SJCRH30 (cell line): Measurements from ENCODE around the gene SLC1A7. TPM values are rescaled to one million over a fixed set of nuclear protein-coding genes. Genes with fewer than 3 reads are reported as not detected.
A peak's percentile ranks its signal among the peaks of the same experiment; 100 is the strongest.

ENCODE experiments used
- DNase-seq, 2 experiments: peaks; one replicate each; pipeline ENCODE4 v3.0.0-alpha.2; 2015 to 2020
- H3K27ac ChIP-seq: fragments of 250-450 bp; sonication (Bioruptor Pico); 2 replicates; pipeline ENCODE4 v1.5.1; 2020; ENCODE audit warnings: mild to moderate bottlenecking, moderate library complexity
- H3K27me3 ChIP-seq: fragments of 250-450 bp; sonication (Bioruptor Pico); 2 replicates; pipeline ENCODE4 v1.5.1; 2020; ENCODE audit warnings: mild to moderate bottlenecking, moderate library complexity
- H3K36me3 ChIP-seq: fragments of 250-450 bp; sonication (Bioruptor Pico); 2 replicates; pipeline ENCODE4 v1.5.1; 2020; ENCODE audit warnings: mild to moderate bottlenecking, moderate library complexity
- H3K4me1 ChIP-seq: fragments of 250-450 bp; sonication (Bioruptor Pico); 2 replicates; pipeline ENCODE4 v1.5.1; 2020; ENCODE audit warnings: mild to moderate bottlenecking, moderate library complexity
- H3K4me3 ChIP-seq: fragments of 250-450 bp; sonication (Bioruptor Pico); 2 replicates; pipeline ENCODE4 v1.5.1; 2020; ENCODE audit warnings: mild to moderate bottlenecking, moderate library complexity
- H3K9me3 ChIP-seq: fragments of 250-450 bp; sonication (Bioruptor Pico); replicated peaks from 2 replicates; pipeline ENCODE4 v1.5.1; 2020; ENCODE audit warnings: mild to moderate bottlenecking, moderate library complexity
- total RNA-seq: library from RNA; depleted of rRNA; stranded (reverse); fragments of >200 nt; shearing (Covaris generic); gene quantifications from 2 replicates; pipeline ENCODE4 v1.2.3, GENCODE V29; 2014

The SLC1A7 gene
- total RNA-seq, 1 experiment from 2014 or later = 0.04 TPM

DNA sequence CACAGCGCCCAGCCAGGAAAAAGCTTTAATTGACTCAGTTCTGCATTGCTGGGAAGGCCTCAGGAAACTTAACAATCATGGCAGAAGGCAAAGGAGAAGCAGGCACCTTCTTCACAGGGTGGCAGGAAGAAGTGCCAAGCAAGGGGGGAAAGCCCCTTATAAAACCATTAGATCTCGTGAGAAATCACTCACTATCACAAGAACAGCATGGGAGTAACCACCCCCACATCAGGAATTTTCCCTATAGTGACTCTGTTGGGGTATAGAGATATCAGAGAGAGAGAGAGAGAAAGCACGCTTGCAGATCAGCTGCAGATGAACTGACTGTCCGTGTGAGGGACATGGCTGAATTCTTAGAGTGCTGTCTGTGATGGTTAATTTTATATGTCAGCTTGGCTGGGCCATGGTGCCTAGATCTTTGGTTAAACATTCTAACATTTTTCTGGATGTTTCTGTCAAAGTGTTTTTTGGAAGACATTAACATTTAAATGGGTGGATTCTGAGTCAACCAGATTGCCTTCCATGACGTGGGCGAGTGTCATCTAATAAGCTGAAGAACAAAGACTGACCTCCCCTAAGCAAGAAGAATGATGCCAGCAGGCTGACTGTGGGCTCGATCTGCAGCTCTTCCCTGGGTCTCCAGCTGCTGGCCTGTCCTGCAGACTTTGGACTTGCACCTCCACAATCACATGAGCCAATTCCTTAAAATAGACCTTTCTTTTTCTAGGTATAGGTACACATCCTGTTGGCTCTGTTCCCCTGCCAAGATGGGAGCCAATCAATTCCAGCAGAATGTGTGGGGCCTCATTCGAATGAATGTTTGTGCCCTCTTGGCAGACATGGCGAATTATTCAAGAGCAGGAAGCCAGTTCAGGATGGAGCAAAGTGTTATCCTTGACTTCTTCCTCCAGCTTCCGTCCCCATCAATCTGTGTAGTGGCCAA lies 32.8 kb upstream of the SLC1A7 start:
- DNase-seq = no peak
- no peak overlapping the region for H3K27ac ChIP-seq

DNA sequence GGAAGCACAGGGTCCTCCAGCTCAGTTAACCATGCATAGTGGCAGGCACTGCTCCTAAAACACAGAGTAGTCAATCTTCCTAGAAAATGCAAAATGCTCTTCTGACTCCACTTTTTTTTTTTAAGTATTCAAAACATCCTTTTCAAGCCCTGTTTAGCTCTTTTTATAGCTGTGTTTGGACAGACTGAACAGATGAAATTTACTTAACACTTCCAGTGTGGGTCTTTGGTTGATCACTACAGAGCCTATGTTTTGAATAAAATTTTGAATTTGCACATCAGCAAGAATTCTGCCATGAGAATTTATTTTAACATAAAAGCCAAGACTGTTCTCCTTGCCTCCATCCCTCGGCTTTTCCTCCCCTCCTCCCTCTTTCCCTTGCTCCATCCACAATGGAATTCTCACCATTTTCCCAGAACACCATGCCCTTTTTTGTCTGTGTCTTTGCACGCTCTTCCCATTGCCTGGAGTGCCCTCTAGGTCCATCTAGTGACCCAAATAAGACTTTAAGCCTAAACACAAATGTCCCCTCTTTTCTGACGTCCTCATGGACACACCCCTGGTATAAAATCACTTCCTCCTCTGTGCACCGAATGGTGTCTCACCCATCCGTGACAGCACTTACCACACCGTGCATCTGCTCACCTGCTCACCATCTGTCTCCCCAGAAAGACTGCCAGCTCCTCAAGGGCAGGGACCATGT lies 30.1 kb upstream of the SLC1A7 start:
- Histone ChIP-seq H3K27ac (no peak overlapping the region), H3K36me3 (no peaks in the 10 kb centered on the region), H3K4me3 (no peak overlapping the region), H3K9me3 (no peaks in the 10 kb centered on the region; the same call in 1 of the 2 replicates), H3K27me3 (0 out of 2 replicates have a peak, but pooled peaks cover 2% of the 10 kb centered on the region), H3K4me1 (no peaks in the 10 kb centered on the region; the same call in 1 of the 2 replicates)
- peak; percentile 26 to 63 for DNase-seq

More for the DNA sequence above, 32.8 kb upstream of the SLC1A7 start:
- no peaks in the 10 kb centered on the region for H3K36me3 ChIP-seq
- no peaks in the 10 kb centered on the region; the same call in 1 of the 2 replicates for H3K4me1 ChIP-seq
- H3K4me3 ChIP-seq = no peak overlapping the region
- H3K9me3 ChIP-seq = no peaks in the 10 kb centered on the region; the same call in 1 of the 2 replicates
- 0 out of 2 replicates have a peak, but pooled peaks cover 2% of the 10 kb centered on the region for H3K27me3 ChIP-seq

DNA sequence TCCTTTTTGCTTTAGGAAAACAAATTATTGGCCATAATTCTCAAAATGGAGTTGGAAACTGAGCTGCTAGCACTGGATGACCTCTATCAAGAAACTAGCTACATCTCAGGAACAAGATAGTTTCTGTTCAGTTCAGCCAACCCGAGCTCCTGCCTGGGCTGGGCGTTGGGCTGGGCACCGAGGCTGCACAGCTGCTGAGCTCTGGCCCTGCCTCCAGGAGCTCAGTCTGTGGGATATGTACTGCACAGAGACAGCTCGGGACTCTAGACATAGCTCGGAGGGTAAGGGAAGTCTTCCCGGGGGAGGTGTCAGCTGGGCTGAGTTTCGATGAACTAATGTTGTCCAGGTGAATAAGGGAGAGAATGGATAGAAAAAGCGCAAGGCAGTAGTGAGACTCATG lies 24.5 kb upstream of the SLC1A7 start:
- peak in 1 of 2 experiments; percentile 23 for DNase-seq
- Histone ChIP-seq H3K4me1 (no peaks in the 10 kb centered on the region), H3K4me3 (no peak overlapping the region), H3K27ac (no peak overlapping the region), H3K36me3 (no peaks in the 10 kb centered on the region), H3K9me3 (no peaks in the 10 kb centered on the region), H3K27me3 (no peaks in the 10 kb centered on the region; the same call in 1 of the 2 replicates)

DNA sequence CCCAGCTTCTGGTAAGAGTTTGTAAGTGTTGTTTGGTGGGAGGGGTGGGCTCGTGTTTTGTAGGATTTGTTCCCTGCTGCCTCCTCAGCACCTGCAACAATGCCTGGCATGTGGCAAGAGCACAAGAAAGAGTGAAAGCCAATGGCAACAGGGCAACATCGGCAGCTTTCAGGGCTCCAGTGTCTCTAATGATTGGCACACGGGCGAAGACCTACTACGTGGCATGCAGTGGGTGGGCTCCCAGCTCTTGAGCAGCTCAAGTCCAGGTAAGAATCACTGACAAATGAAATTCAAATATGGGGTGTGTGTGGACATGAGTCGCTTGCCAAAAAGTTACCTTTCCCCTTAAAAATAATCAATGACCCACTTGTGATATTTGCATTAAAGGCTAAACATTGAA lies 23.9 kb upstream of the SLC1A7 start:
- no peak for DNase-seq
- no peaks in the 10 kb centered on the region for H3K9me3 ChIP-seq
- H3K4me1 ChIP-seq = no peaks in the 10 kb centered on the region
- H3K27me3 ChIP-seq = no peaks in the 10 kb centered on the region; the same call in 1 of the 2 replicates
- no peaks in the 10 kb centered on the region for H3K36me3 ChIP-seq
- H3K27ac ChIP-seq = no peak overlapping the region
- H3K4me3 ChIP-seq = no peak overlapping the region

DNA sequence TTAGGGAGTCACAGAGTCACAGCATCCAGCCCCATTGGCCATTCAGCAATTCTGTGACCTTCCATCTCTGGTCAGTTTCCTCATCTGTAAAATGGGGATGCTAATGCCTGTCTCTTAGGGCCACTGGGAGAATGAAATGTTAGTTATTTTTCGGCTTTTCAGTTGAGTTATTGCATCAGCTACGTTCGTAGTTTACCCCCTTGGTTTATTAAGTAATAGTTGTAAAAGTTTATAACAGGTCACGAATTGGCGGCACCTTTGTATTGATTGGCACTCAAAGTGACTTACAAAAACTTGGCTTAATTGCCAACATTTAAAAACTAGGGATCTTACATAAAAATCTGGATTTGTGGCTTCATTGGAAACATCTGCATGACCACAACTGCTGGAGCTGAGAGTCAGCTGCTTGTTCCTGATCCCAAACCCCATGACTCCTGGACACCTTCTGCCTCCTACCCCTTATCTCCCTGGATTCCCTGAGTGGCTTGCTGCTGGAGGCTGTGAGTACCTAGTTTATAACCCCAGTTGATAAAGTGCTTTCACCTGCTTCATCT lies 23.0 kb upstream of the SLC1A7 start:
- DNase-seq = no peak
- no peak overlapping the region for H3K4me3 ChIP-seq
- H3K9me3 ChIP-seq = no peaks in the 10 kb centered on the region
- no peaks in the 10 kb centered on the region for H3K36me3 ChIP-seq
- no peaks in the 10 kb centered on the region for H3K4me1 ChIP-seq
- H3K27me3 ChIP-seq = no peaks in the 10 kb centered on the region; the same call in 1 of the 2 replicates
- H3K27ac ChIP-seq = no peak overlapping the region

DNA sequence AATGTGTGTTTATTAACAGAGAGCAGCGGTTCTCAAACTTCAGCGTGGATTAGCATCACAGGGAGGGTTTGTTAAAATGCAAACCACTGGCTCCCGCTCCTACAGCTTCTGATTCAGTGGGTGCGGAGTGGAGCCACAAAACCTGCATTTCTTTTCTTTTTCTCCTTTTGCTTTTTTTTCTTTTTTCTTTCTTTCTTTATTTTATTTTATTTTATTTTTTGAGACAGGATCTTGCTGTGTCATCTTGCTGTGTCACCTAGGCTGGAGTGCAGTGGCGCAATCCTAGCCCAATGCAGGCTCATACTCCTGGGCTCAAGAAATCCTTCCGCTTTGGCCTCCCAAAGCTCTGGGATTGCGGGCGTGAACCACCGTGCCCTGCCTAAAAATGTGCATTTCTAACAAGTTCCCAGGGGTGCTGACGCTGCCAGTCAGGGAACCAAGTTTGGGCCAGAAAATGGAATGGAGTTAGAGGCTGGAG lies 20.9 kb upstream of the SLC1A7 start:
- Histone ChIP-seq H3K4me3 (no peak overlapping the region), H3K4me1 (no peaks in the 10 kb centered on the region; the same call in 1 of the 2 replicates), H3K27me3 (no peaks in the 10 kb centered on the region; the same call in none of the 2 replicates), H3K9me3 (no peaks in the 10 kb centered on the region), H3K27ac (no peak overlapping the region), H3K36me3 (no peaks in the 10 kb centered on the region)
- DNase-seq = no peak

DNA sequence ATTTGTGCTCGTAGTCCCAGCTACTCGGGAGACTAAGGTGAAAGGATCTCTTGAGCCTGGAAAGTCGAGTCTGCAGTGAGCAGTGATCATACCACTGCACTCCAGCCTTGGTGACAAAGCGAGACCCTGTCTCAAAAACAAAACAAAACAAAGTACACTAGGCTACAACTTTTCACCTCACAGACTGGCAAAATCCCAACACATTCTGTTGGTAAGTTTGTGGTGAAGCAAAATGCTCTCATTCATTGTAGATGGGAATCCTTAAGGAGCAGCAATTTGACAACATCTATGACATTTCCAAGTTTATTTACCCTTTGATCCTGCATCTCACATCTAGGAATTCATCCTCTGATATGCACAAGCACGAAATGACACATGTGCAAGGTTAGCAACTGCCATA lies 20.2 kb upstream of the SLC1A7 start:
- Histone ChIP-seq H3K4me3 (no peak overlapping the region), H3K4me1 (no peaks in the 10 kb centered on the region; the same call in 1 of the 2 replicates), H3K9me3 (no peaks in the 10 kb centered on the region), H3K27ac (no peak overlapping the region), H3K27me3 (no peaks in the 10 kb centered on the region; the same call in none of the 2 replicates), H3K36me3 (no peaks in the 10 kb centered on the region)
- DNase-seq = no peak

DNA sequence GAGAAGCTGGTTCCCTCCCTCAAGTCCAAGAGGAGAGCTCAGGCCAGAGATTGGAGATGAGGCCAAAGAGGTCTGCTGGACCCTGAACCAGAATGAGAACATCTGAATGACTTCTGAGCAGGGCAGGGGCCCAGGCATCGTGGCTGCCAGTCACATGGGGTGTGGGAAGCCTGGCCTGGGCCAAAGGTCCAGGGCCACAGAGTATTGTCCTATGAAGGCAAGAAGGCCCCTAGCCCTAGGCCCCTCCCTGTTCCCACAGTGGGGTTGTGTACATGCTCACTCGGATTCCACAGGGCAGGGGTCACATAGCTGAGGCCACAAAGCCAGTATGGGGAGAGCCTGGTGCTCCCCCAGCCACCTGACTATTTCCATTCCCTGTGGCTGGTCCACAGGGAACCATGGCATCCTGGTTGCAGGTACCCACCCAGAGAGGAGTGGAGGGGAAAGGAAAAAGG lies 18.5 kb upstream of the SLC1A7 start:
- Histone ChIP-seq H3K27me3 (no peaks in the 10 kb centered on the region; the same call in none of the 2 replicates), H3K4me1 (no peaks in the 10 kb centered on the region; the same call in 1 of the 2 replicates), H3K4me3 (no peak overlapping the region), H3K27ac (no peak overlapping the region), H3K36me3 (no peaks in the 10 kb centered on the region), H3K9me3 (no peaks in the 10 kb centered on the region)
- no peak for DNase-seq

DNA sequence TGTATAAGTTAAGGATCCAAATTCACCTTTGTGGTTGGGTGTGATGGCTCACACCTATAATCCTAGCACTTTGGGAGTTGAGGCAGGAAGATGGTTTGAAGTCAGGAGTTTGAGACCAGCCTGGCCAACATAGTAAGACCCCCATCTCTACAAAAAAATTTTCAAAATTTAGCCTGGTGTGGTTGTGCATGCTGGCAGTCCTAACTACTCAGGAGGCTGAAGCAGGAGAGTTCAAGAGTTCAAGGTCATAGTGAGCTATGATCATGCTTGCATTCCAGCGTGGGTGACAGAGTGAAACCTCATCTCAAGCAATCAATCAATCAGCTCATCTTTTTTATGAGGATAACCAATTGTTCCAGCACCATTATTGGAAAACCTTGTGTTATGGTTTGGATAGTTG lies 16.5 kb upstream of the SLC1A7 start:
- DNase-seq = no peak
- Histone ChIP-seq H3K36me3 (no peaks in the 10 kb centered on the region), H3K27ac (no peak overlapping the region), H3K9me3 (no peaks in the 10 kb centered on the region), H3K27me3 (no peaks in the 10 kb centered on the region; the same call in none of the 2 replicates), H3K4me1 (no peaks in the 10 kb centered on the region; the same call in 1 of the 2 replicates), H3K4me3 (no peak overlapping the region)

DNA sequence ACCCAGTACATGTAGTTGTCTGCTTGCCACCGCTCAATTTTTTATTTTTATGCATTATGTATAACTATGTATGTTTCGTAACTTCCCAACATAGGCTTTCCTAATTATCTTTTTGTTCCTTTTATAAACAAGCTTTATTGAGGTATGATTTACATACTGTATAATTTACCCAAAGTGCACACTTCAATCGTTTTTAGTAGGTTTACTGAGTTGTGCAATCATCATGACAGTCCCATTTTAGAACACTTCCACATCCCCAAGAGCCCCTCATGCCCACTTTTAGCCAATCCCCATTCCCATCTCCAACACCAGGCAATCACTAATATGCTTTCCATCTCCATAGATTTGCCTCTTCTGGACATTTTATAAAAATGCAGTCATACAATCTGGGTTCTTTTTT lies 14.3 kb upstream of the SLC1A7 start:
- Histone ChIP-seq H3K27me3 (no peaks in the 10 kb centered on the region; the same call in 1 of the 2 replicates), H3K36me3 (no peaks in the 10 kb centered on the region), H3K4me3 (no peak overlapping the region), H3K4me1 (no peaks in the 10 kb centered on the region; the same call in 1 of the 2 replicates), H3K27ac (no peak overlapping the region), H3K9me3 (no peaks in the 10 kb centered on the region)
- no peak for DNase-seq

DNA sequence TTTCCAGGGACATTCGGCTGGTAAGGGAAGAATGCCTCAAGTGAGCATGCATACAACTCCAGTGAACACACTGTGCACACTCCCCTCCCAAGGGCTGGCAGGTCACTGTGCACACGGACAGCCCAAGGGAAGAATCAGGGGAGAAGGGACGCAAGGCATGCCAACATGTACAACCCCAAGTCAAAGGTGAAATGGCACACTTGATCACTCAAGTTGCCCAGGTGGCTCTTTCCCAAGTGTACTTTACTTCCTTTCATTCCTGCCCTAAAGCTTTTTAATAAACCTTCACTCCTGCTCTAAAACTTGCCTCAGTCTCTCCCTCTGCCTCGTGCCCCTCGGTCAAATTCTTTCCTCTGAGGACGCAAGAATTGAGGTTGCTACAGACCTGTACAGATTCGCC lies 13.5 kb upstream of the SLC1A7 start:
- Histone ChIP-seq H3K27me3 (no peaks in the 10 kb centered on the region; the same call in 1 of the 2 replicates), H3K4me3 (no peak overlapping the region), H3K27ac (no peak overlapping the region), H3K4me1 (no peaks in the 10 kb centered on the region; the same call in 1 of the 2 replicates), H3K36me3 (no peaks in the 10 kb centered on the region), H3K9me3 (no peaks in the 10 kb centered on the region)
- DNase-seq = no peak

DNA sequence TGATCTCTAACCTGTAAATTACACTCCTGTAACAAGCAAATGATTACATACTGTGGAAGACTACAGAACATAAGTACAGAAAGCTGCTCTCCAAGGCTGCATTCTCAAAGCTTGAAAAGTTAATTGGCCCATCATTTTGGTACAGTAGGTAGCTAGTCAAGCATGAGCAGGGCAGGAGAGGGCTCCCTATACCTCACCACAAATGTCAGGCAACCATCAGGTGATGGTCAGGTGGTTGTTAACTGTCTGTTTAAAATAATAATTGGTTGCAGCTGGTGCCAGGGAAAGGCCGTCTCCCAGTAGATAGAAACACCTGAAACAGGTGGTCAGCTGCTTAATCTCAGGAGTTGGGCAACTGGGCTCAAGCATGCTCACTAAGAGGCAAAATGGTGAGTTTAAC lies 13.1 kb upstream of the SLC1A7 start:
- Histone ChIP-seq H3K4me3 (no peak overlapping the region), H3K36me3 (no peaks in the 10 kb centered on the region), H3K4me1 (no peaks in the 10 kb centered on the region; the same call in 1 of the 2 replicates)

DNA sequence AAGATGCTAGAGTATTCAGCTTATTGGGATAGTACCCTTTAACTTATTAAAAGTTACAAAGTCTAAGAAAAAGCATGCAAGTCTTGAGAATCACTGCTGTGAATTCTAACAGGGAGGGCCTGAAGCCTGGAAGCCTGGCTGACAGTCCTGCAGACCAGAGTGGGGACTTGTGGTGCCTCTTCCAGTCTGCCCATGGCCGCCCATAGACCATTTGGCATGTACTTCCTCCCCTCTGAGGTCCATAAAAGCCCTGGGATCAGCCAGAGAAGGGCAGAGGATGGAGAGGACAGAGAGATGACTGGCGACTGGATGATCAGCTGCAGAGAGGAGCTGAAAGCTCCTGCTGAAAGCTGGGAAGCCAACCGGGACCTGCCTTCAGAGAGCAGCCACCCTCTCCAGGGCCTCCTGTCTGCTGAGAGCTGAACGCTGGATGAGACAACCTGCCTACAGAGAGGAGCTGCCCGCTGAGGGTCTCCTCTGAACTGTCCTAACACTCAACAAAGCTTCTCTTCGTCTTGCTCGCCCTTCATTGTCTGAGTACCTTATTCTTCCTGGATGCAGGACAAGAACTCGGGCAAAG lies 12.5 kb upstream of the SLC1A7 start:
- DNase-seq = no peak
- no peaks in the 10 kb centered on the region for H3K4me1 ChIP-seq
- H3K27me3 ChIP-seq = no peaks in the 10 kb centered on the region
- H3K36me3 ChIP-seq = no peaks in the 10 kb centered on the region
- H3K27ac ChIP-seq = no peak overlapping the region
- H3K4me3 ChIP-seq = no peak overlapping the region
- H3K9me3 ChIP-seq = no peaks in the 10 kb centered on the region

More for the DNA sequence above, 13.1 kb upstream of the SLC1A7 start:
- no peak for DNase-seq
- Histone ChIP-seq H3K27ac (no peak overlapping the region), H3K27me3 (no peaks in the 10 kb centered on the region; the same call in 1 of the 2 replicates), H3K9me3 (no peaks in the 10 kb centered on the region)

DNA sequence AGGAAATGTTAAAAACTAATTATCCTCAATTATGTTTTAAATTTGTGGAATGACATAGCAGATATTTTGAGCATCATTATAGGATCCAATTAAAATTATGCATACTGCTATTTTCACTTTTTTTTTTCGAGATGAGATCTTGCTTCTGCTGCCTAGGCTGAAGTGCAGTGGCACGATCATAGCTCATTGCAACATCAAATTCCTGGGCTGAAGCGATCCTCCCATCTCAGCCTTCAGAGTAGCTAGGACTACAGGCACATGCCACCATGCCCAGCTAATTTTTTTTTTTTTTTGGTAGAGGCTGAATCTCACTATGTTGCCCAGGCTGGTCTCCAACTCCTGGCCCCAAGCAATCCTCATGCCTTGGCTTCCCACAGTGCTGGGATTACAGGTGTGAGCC lies 11.3 kb upstream of the SLC1A7 start:
- no peaks in the 10 kb centered on the region for H3K27me3 ChIP-seq
- H3K9me3 ChIP-seq = no peaks in the 10 kb centered on the region
- no peak overlapping the region for H3K4me3 ChIP-seq
- no peak for DNase-seq
- no peaks in the 10 kb centered on the region for H3K36me3 ChIP-seq
- no peak overlapping the region for H3K27ac ChIP-seq
- H3K4me1 ChIP-seq = no peaks in the 10 kb centered on the region
